GM23338 (cell line): Measurements from ENCODE around the gene GIGYF2. TPM values are rescaled to one million over a fixed set of nuclear protein-coding genes. Genes with fewer than 3 reads are reported as not detected.

Source experiments
- ATAC-seq: fragments of 200-7000 bp; cut with Tn5 transposase; 3 replicates; pipeline ENCODE4 v1.9.1; 2020
- DNase-seq: peaks from one replicate; pipeline ENCODE4 v3.0.0-alpha.2; 2015; ENCODE audit warnings: low spot score
- H2AFZ ChIP-seq: fragments of 200-600 bp; sonication (generic); 2 replicates; pipeline ENCODE4 v1.8.0; 2016; ENCODE audit warnings: antibody characterized with exemption, mild to moderate bottlenecking, moderate library complexity
- H3F3A ChIP-seq: fragments of 200-600 bp; sonication (generic); replicated peaks from 2 replicates; pipeline ENCODE4 v1.8.0; 2017; ENCODE audit warnings: antibody characterized with exemption, mixed run types, low read depth
- H3K27ac ChIP-seq: fragments of 200-600 bp; sonication (generic); 2 replicates; pipeline ENCODE4 v1.6.1; 2016; ENCODE audit warnings: low read depth
- H3K27me3 ChIP-seq: fragments of 200-600 bp; sonication (generic); 2 replicates; pipeline ENCODE4 v1.8.0; 2016; ENCODE audit warnings: mild to moderate bottlenecking, mixed run types, moderate library complexity; ENCODE audit not compliant: insufficient read depth
- H3K36me3 ChIP-seq: fragments of 200-600 bp; sonication (generic); 2 replicates; pipeline ENCODE4 v1.8.0; 2016; ENCODE audit warnings: mild to moderate bottlenecking; ENCODE audit not compliant: insufficient read depth
- H3K4me1 ChIP-seq: fragments of 200-600 bp; sonication (generic); 2 replicates; pipeline ENCODE4 v1.8.0; 2016; ENCODE audit warnings: mild to moderate bottlenecking, moderate library complexity; ENCODE audit not compliant: insufficient read depth
- H3K4me2 ChIP-seq: fragments of 200-600 bp; sonication (generic); 2 replicates; pipeline ENCODE4 v1.7.1; 2017; ENCODE audit warnings: mixed run types
- H3K4me3 ChIP-seq: fragments of 200-600 bp; sonication (generic); 2 replicates; pipeline ENCODE4 v1.6.1; 2016; ENCODE audit warnings: mixed run types
- H3K79me2 ChIP-seq: fragments of 200-600 bp; sonication (generic); replicated peaks from 2 replicates; pipeline ENCODE4 v1.8.0; 2017; ENCODE audit warnings: mild to moderate bottlenecking; ENCODE audit not compliant: insufficient read depth
- H3K9me2 ChIP-seq: fragments of 200-600 bp; sonication (generic); 2 replicates; pipeline ENCODE4 v1.8.0; 2017; ENCODE audit not compliant: insufficient read depth
- H4K20me1 ChIP-seq: fragments of 200-600 bp; sonication (generic); replicated peaks from 2 replicates; pipeline ENCODE4 v1.8.0; 2017; ENCODE audit warnings: mild to moderate bottlenecking; ENCODE audit not compliant: insufficient read depth
- H3K27ac Mint-ChIP-seq: 2 replicates; pipeline ENCODE4 v1.8.0; 2020; ENCODE audit warnings: inconsistent platforms, mild to moderate bottlenecking, moderate library complexity, mixed read lengths
- H3K27me3 Mint-ChIP-seq: 3 replicates; pipeline ENCODE4 v1.8.0; 2022; ENCODE audit warnings: low read depth, mild to moderate bottlenecking, moderate library complexity, mixed read lengths, inconsistent platforms; ENCODE audit not compliant: insufficient read depth, poor library complexity
- H3K36me3 Mint-ChIP-seq: 3 replicates; pipeline ENCODE4 v1.8.0; 2021; ENCODE audit warnings: low read depth, mild to moderate bottlenecking, inconsistent platforms, moderate library complexity, mixed read lengths
- H3K4me1 Mint-ChIP-seq: 3 replicates; pipeline ENCODE4 v1.8.0; 2020; ENCODE audit warnings: mild to moderate bottlenecking, inconsistent platforms, mixed read lengths
- H3K4me3 Mint-ChIP-seq: 3 replicates; pipeline ENCODE4 v1.8.0; 2021; ENCODE audit warnings: moderate library complexity, mild to moderate bottlenecking, inconsistent platforms, mixed read lengths
- H3K9me3 Mint-ChIP-seq: 3 replicates; pipeline ENCODE4 v1.8.0; 2020; ENCODE audit warnings: moderate library complexity, mild to moderate bottlenecking, inconsistent platforms, mixed read lengths
- CTCF ChIP-seq, 2 experiments: fragments of 200-600 bp in 1 of 2; sonication (generic) in 1 of 2; conservative IDR thresholded peaks; 2 replicates each; pipeline versions ENCODE4 v1.5.1 to v1.6.1; 2016 to 2017; ENCODE audit warnings: antibody characterized with exemption in 2 of 2, low read depth in 2 of 2, mild to moderate bottlenecking in 2 of 2, moderate library complexity in 1 of 2
- ETS1 ChIP-seq: IDR thresholded peaks from 2 replicates; pipeline ENCODE4 v1.6.1; 2016; ENCODE audit warnings: antibody characterized with exemption
- EZH2phosphoT487 ChIP-seq: fragments of 200-600 bp; sonication (generic); IDR thresholded peaks from one replicate; pipeline ENCODE4 v1.8.1; 2018; ENCODE audit warnings: antibody characterized with exemption; ENCODE audit not compliant: unreplicated experiment
- JUNB ChIP-seq: IDR thresholded peaks from one replicate; pipeline ENCODE4 v1.6.1; 2016; ENCODE audit warnings: antibody characterized with exemption; ENCODE audit not compliant: unreplicated experiment
- NANOG ChIP-seq: IDR thresholded peaks from 2 replicates; pipeline ENCODE4 v1.6.1; 2016; ENCODE audit warnings: antibody characterized with exemption, borderline replicate concordance
- POLR2AphosphoS5 ChIP-seq: IDR thresholded peaks from 2 replicates; pipeline ENCODE4 v1.6.1; 2016; ENCODE audit warnings: antibody characterized with exemption, low read depth
- REST ChIP-seq: IDR thresholded peaks from one replicate; pipeline ENCODE4 v1.6.1; 2018; ENCODE audit warnings: antibody characterized with exemption; ENCODE audit not compliant: unreplicated experiment
- STAT1 ChIP-seq: IDR thresholded peaks from one replicate; pipeline ENCODE4 v1.6.1; 2016; ENCODE audit warnings: antibody characterized with exemption; ENCODE audit not compliant: unreplicated experiment
- ZNF114 ChIP-seq: fragments of 250-450 bp; sonication (Bioruptor Pico); IDR thresholded peaks from 2 replicates; pipeline ENCODE4 v1.5.0; 2020; ENCODE audit warnings: mild to moderate bottlenecking, moderate library complexity
- ZNF331 ChIP-seq: fragments of 250-450 bp; sonication (Bioruptor Pico); IDR thresholded peaks from 2 replicates; pipeline ENCODE4 v1.5.0; 2020; ENCODE audit warnings: low read depth, mild to moderate bottlenecking, moderate library complexity
- ZNF462 ChIP-seq: fragments of 250-450 bp; sonication (Bioruptor Pico); IDR thresholded peaks from 2 replicates; pipeline ENCODE4 v1.5.0; 2020; ENCODE audit warnings: mild to moderate bottlenecking, moderate library complexity
- polyA plus RNA-seq: library from polyadenylated mRNA; unstranded; fragments of >200 nt; fragmentation: Nextera tagmentation; extraction: Ambion mirVana; gene quantifications from 2 replicates; pipeline ENCODE4 v1.2.1, GENCODE V29; 2016
- total RNA-seq: library from RNA; depleted of rRNA; stranded (reverse); fragments of >200 nt; shearing (Covaris generic); gene quantifications from 2 replicates; pipeline ENCODE4 v1.2.3, GENCODE V29; 2014

The GIGYF2 gene
- total and polyA plus RNA-seq, 2 experiments from 2014 or later = 48.9 to 104 TPM

GRCh38 chr2:232886176-232886575 lies 189.0 kb downstream of the GIGYF2 start:
- Histone ChIP-seq H3K27ac (no peak overlapping the region), H3K9me2 (no peaks in the 10 kb centered on the region), H3K27me3 (no peaks in the 10 kb centered on the region), H2AFZ (no peak overlapping the region), H3K36me3 (no peaks in the 10 kb centered on the region), H3K4me2 (no peak overlapping the region), H3K79me2 (no peaks in the 10 kb centered on the region), H3K4me3 (no peak overlapping the region), H4K20me1 (no peaks in the 10 kb centered on the region), H3F3A (no peaks in the 10 kb centered on the region; the same call in 1 of the 2 replicates), H3K4me1 (peaks cover 6% of the 10 kb centered on the region; the same call in 1 of the 2 replicates)
- Mint-ChIP-seq H3K4me1 (peaks cover 26% of the 10 kb centered on the region), H3K9me3 (no peaks in the 10 kb centered on the region; the same call in 2 of the 3 replicates), H3K27ac (peak overlapping the region; percentile 17), H3K36me3 (no peaks in the 10 kb centered on the region), H3K4me3 (no peak overlapping the region), H3K27me3 (peaks cover 10% of the 10 kb centered on the region)
- ATAC-seq = no peak
- no peak for DNase-seq
- TF ChIP-seq ZNF114 (CRISPR knock-in tag) (no peak), ETS1 (no peak), STAT1 (no peak), CTCF (conservative IDR thresholded peaks at IDR 0.05; ENCODE audit: low read depth in 2 of 2) (no peak), REST (no peak), POLR2AphosphoS5 (no peak), ZNF462 (CRISPR knock-in tag) (no peak), ZNF331 (CRISPR knock-in tag) (no peak), JUNB (no peak), NANOG (no peak), EZH2phosphoT487 (no peak)
